Erythroblast (primary cell): ENCODE data around the gene OLA1.

Experiments
- DNase-seq, 2 experiments: peaks; one replicate each; lab custom pipeline; 2025; lab: John Stamatoyannopoulos, UW
- GATA1 ChIP-seq: IDR thresholded peaks from 2 replicates; pipeline ENCODE4 v1.6.1; 2011; ENCODE audit warnings: low read depth, mild to moderate bottlenecking, control low read depth, low read length, moderate library complexity
- POLR2A ChIP-seq: IDR thresholded peaks from 2 replicates; pipeline ENCODE4 v1.6.1; 2011; ENCODE audit warnings: mild to moderate bottlenecking, low read length

Gene OLA1

GRCh38 chr2:174027956-174028355 lies 220.4 kb downstream of the OLA1 start:
- no peak for DNase-seq
- TF ChIP-seq GATA1 (no peak), POLR2A (no peak)

- no peak for TF ChIP-seq POLR2A
- no peak for TF ChIP-seq GATA1
- DNase-seq: no peak
These were observed 222.0 kb downstream of the OLA1 start for GRCh38 chr2:174026122-174026845.

- DNase-seq: no peak
- TF ChIP-seq POLR2A (no peak), GATA1 (no peak)
These were observed 222.8 kb downstream of the OLA1 start for GRCh38 chr2:174025271-174026121.

GRCh38 chr2:174024524-174025270 lies 223.6 kb downstream of the OLA1 start:
- DNase-seq: no peak
- TF ChIP-seq POLR2A: no peak

- TF ChIP-seq GATA1 (no peak), POLR2A (no peak)
- DNase-seq: no peak
These were observed 224.5 kb downstream of the OLA1 start for GRCh38 chr2:174023591-174024523.
